ENCODE data around the gene BCAP31.
"Not testable (repeated sequence)": the region's sequence is repeated elsewhere in the genome, so short reads cannot be mapped to it uniquely, and the experiment has no call there.

Gene BCAP31

DNA sequence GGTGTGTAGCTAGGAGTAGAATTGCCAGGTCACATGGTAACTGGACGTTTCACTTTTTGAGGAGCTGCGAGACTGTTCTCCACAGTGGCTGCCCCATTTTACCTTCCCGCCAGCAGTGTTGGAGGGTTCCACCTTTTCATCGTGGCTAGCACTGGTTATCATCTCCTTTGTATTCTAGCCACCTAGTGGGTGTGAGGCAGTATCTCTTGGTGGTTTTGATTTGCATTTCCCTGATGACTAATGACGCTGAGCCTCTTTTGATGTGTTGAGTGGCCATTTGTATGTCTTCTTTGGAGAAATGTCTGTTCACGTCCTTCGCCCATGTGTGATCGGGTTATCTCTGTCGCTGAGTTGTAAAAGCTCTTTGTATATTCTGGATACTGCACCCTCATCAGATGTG lies 11.1 kb upstream of the BCAP31 start:
- TF ChIP-seq, protein P1, sequence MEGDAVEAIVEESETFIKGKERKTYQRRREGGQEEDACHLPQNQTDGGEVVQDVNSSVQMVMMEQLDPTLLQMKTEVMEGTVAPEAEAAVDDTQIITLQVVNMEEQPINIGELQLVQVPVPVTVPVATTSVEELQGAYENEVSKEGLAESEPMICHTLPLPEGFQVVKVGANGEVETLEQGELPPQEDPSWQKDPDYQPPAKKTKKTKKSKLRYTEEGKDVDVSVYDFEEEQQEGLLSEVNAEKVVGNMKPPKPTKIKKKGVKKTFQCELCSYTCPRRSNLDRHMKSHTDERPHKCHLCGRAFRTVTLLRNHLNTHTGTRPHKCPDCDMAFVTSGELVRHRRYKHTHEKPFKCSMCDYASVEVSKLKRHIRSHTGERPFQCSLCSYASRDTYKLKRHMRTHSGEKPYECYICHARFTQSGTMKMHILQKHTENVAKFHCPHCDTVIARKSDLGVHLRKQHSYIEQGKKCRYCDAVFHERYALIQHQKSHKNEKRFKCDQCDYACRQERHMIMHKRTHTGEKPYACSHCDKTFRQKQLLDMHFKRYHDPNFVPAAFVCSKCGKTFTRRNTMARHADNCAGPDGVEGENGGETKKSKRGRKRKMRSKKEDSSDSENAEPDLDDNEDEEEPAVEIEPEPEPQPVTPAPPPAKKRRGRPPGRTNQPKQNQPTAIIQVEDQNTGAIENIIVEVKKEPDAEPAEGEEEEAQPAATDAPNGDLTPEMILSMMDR (IDR thresholded peaks at IDR 0.05; ENCODE audit: insufficient read depth, low read depth, low read length, missing control alignments), result peak; percentile 18
- DNase-seq (ENCODE audit: low read depth), result no peak
- H3K4me3 ChIP-seq (ENCODE audit: low read length), result no peak overlapping the region

DNA sequence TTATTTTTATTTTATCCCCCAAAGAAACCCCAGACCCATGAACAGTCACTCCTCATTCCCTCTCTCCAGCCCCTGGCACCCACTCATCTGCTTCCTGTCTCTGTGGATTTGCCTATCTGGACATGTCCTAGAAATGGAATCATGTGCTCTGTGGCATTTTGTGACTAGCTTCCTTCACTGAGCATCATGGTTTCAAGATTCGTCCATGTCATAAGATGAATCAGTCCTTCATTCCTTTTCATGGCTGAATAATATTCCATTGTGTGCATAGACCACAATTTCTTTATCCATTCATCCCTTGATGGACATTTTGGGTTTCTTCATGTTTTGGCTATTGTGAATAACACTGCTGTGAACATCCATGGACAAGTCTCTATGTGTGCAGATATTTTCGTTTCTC lies 10.7 kb upstream of the BCAP31 start:
- no peak for DNase-seq (ENCODE audit: low read depth)
- TF ChIP-seq, protein P1 (IDR thresholded peaks at IDR 0.05; ENCODE audit: insufficient read depth, low read depth, low read length, missing control alignments), result no peak
- H3K4me3 ChIP-seq (ENCODE audit: low read length), result no peak overlapping the region

DNA sequence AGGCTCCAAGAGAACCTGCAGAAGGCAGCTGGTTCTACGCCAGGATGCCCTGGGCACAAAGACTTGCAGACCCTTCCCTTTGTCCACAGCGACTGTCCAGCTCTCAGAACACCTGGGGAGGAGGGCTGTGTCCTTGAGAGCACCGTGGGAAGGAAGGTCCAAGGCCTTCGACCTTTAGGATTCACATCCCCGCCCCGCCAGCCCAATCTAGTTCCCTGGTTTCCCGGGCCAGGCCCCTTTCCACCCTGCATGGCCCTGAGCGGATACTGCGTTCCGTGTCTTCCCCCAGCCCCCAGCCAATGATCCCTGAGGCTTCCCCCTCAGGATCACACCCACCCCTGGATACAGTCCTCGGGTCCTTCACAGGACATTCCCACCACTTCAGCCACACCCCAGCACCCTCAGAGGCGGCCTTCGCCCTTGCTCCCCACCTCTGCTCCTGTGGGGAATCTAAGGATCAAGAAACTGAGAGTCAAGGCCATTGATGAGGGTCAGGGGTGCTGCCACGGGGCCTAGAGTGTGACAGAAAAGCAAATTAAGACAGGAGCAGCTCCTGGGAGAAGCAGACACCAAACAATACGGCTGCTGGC lies 9.6 kb upstream of the BCAP31 start:
- DNase-seq (ENCODE audit: low read depth), result no peak
- TF ChIP-seq, protein P1 (IDR thresholded peaks at IDR 0.05; ENCODE audit: insufficient read depth, low read depth, low read length, missing control alignments), result no peak
- H3K4me3 ChIP-seq (ENCODE audit: low read length), result no peak overlapping the region

DNA sequence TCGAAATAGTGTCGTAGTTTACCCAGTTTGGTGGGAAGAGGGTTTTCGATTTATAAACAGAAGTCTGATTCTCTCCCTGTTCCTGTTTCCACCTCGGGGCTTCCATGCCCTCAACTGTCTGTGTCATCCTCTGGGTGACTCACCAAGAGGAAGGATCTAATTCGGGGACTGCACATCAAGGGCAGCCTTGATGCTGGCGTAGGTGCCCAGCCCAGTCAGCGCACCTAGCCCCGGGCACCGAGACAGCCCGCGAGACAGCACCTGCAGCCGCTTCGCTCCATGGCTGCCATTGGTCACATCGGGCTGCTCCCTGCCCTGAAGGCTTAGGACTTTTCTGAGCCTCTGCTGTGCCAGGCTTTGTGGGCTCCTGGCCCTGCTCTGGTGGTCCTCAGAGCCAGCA lies 8.2 kb upstream of the BCAP31 start:
- peak; percentile 54 for DNase-seq (ENCODE audit: low read depth)
- no peak overlapping the region for H3K4me3 ChIP-seq (ENCODE audit: low read length)
- TF ChIP-seq, protein P1 (IDR thresholded peaks at IDR 0.05; ENCODE audit: insufficient read depth, low read depth, low read length, missing control alignments), result no peak

DNA sequence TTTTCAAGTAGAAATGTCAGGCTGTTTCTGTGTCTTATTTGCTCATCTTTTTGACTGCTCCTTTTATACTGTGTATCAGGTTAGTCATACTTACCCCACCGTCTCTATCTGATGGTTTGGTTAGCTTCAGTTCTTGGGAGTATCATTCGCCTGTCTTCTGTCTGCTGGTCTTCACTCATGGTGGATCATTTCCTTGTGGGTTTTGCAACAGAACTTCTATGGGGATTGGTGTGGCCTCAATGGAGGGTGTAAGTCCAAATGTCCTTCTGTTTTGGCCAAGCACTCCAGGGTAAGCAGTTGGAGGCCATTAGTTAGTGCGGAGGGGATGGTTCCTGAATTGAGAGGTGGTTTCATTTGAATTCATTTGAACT lies 7.6 kb upstream of the BCAP31 start:
- H3K4me3 ChIP-seq (ENCODE audit: low read length), result no peak overlapping the region
- no peak for DNase-seq (ENCODE audit: low read depth)
- TF ChIP-seq, protein P1 (IDR thresholded peaks at IDR 0.05; ENCODE audit: insufficient read depth, low read depth, low read length, missing control alignments), result no peak

DNA sequence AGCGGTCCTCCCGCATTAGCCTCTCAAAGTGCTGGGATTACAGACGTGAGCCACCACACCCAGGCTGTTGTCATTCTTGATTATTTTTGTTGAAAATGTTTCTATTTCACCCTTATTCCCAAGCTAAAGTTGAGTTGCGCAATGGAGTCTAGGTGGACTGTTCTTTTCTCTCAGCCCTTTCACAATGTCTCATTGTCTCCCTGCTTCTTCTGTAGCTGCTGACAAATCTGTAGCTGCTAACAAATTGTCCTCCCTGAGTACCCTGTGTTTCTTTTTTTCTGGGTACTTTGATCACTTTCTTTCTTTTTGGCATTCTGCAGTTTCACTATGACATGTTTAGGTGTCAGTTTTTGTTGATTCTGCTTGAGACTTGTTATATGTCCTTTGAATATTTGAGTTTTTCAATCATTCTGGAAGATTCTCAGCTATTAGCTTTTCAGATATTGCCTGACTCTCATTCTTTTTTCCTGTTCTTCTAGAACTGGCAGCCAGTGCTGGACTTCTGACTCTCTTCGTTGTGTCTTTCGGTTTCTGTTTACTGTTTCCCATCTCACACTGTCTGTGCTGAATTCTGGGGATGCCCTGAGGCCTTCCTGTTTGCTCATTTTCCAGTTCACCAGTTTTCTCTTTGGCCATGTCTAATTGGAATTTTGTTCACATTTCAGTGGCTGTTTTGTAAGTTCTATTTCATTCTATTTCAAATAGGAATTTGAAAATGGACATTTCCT lies 7.1 kb upstream of the BCAP31 start:
- TF ChIP-seq, protein P1 (IDR thresholded peaks at IDR 0.05; ENCODE audit: insufficient read depth, low read depth, low read length, missing control alignments), result no peak
- H3K4me3 ChIP-seq (ENCODE audit: low read length), result no peak overlapping the region
- no peak for DNase-seq (ENCODE audit: low read depth)

DNA sequence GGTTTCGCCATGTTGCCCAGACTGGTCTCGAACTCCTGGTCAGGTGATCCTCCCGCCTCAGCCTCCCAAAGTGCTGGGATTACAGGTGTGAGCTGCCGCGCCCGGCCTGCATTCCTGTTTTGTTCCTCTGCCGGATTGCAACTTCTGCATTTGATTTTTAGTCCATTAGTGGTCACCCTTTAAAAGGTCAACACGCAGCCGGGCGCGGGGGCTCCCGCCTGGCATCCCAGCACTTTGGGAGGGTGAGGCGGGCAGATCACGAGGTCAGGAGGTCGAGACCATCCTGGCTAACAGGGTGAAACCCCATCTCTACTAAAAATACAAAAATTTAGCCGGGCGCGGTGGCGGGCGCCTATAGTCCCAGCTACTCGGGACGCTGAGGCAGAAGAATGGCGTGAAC lies 5.9 kb upstream of the BCAP31 start:
- not testable (repeated sequence) for DNase-seq (ENCODE audit: low read depth); H3K4me3 ChIP-seq (ENCODE audit: low read length)

Measured in epithelial cell of esophagus (primary cell).